Measurements from ENCODE around the gene PRAF2. TPM values are rescaled to one million over a fixed set of nuclear protein-coding genes. Genes with fewer than 3 reads are reported as not detected.

The PRAF2 gene
- total and polyA plus RNA-seq, 9 of the 15 experiments (the other 6 are each of a cell fraction or from before 2014, with no cell fraction given): 0.24 to 5.7 (median 2.0) TPM

DNA sequence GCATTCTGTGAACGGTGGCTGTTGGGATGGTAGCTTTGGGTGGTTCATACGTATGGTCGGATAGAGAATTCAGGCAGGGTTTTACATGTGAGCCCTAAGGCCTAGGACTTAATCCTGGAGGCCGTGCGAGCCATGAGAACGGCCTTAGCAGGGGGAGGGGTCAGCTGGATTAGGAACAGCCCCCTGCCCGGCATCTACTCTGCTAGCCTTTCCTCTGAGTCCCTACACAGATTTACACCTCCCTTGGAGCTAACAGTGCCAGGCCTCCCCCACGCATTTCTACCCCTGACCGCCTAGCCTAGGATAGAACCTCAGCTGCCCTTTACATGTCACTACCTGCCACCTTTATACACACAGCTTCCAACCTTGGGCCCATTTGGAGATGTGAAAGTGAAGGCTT is 7.1 kb downstream of the PRAF2 start (continued):
- no peak for TF ChIP-seq ELF4 (CRISPR knock-in tag; IDR thresholded peaks at IDR 0.05)

- no peaks in the 10 kb centered on the region for H3K79me2 ChIP-seq (ENCODE audit: control insufficient read depth, insufficient read depth, low read length)
- H3K27ac ChIP-seq (ENCODE audit: extremely low read depth, low read depth, low read length): no peak overlapping the region
- no peaks in the 10 kb centered on the region for H3K9me1 ChIP-seq (ENCODE audit: control insufficient read depth, insufficient read depth, low read length)
- POLR2A ChIA-PET: interaction anchor here (0.8 kb wide), 1 partner anchor 10 kb away, joined by 4 read pairs; no protein-coding TSS in a partner anchor
- DNase-seq (ENCODE audit: extremely low read depth in 1 of 4, low spot score in 3 of 4): no peak
- no peak overlapping the region for H2AFZ ChIP-seq (ENCODE audit: low read depth, low read length)
- no peaks in the 10 kb centered on the region for H3K36me3 ChIP-seq (ENCODE audit: control insufficient read depth, insufficient read depth, low read length)
- in situ Hi-C loops (cut with MboI): no loop called here
- TF ChIP-seq ESRRA (IDR thresholded peaks at IDR 0.05; ENCODE audit: borderline replicate concordance, low read depth) (peak; percentile 68; the same call in 1 of the 2 replicates), RBM25 (IDR thresholded peaks at IDR 0.05; ENCODE audit: low read depth, low read length, severe bottlenecking) (peak; percentile 85), KAT7 (CRISPR knock-in tag; IDR thresholded peaks at IDR 0.05; ENCODE audit: borderline replicate concordance) (no peak), SETDB1 (IDR thresholded peaks at IDR 0.05; ENCODE audit: low read length) (no peak), CBFA2T2 (conservative IDR thresholded peaks at IDR 0.05) (no peak), CEBPG (CRISPR knock-in tag; IDR thresholded peaks at IDR 0.05) (no peak), CEBPG (tag; conservative IDR thresholded peaks at IDR 0.05 in 1 of 2, IDR thresholded peaks at IDR 0.05 in 1 of 2) (no peak), BCOR (IDR thresholded peaks at IDR 0.05) (peak; percentile 55; the same call in 1 of the 2 replicates)
- H3K9ac ChIP-seq (ENCODE audit: insufficient read depth in 1 of 2, low read depth in 2 of 2, low read length in 2 of 2): no peak overlapping the region
- no peaks in the 10 kb centered on the region for H3K27me3 ChIP-seq (ENCODE audit: control insufficient read depth in 2 of 2, insufficient read depth in 2 of 2, low read length in 2 of 2)
- BruUV-seq (replicated peaks): no TSS peak
- 53% methylated on average over 2 of the region's 2 CpGs for WGBS (ENCODE audit: insufficient coverage, low coverage, missing lambda C conversion rate)
- intact Hi-C loops (cut with micrococcal nuclease): no loop called here
- CTCF ChIA-PET (ENCODE audit: low intra/inter-chr PET ratio): no interaction called here
- H3K9me3 ChIP-seq (replicated peaks; ENCODE audit: control insufficient read depth, insufficient read depth, low read depth, low read length): no peaks in the 10 kb centered on the region
- no peaks in the 10 kb centered on the region for H4K20me1 ChIP-seq (replicated peaks; ENCODE audit: control insufficient read depth, insufficient read depth, low read length)
- H3K4me3 ChIP-seq: no peak overlapping the region
- H3K4me1 ChIP-seq (replicated peaks in 1 of 2; ENCODE audit: control insufficient read depth in 2 of 2, insufficient read depth in 2 of 2, low read length in 2 of 2): peaks cover 0 to 30% of the 10 kb centered on the region in 2 experiments; a peak in 3 of 5 replicates
- no peak overlapping the region for H3K4me2 ChIP-seq (ENCODE audit: insufficient read depth, low read length)
- ATAC-seq: no peak
- FAIRE-seq: no peak
Measured at GRCh38 chrX:49066278-49066677, 7.5 kb downstream of the PRAF2 start.
